GM23338 (cell line): ENCODE measurements around the gene CARD10. TPM values are rescaled to one million over a fixed set of nuclear protein-coding genes. Genes with fewer than 3 reads are reported as not detected.

Source experiments
- ATAC-seq: fragments of 200-7000 bp; cut with Tn5 transposase; 3 replicates; pipeline ENCODE4 v1.9.1; 2020
- DNase-seq: peaks from one replicate; pipeline ENCODE4 v3.0.0-alpha.2; 2015; ENCODE audit warnings: low spot score
- H2AFZ ChIP-seq: fragments of 200-600 bp; sonication (generic); 2 replicates; pipeline ENCODE4 v1.8.0; 2016; ENCODE audit warnings: antibody characterized with exemption, mild to moderate bottlenecking, moderate library complexity
- H3F3A ChIP-seq: fragments of 200-600 bp; sonication (generic); replicated peaks from 2 replicates; pipeline ENCODE4 v1.8.0; 2017; ENCODE audit warnings: antibody characterized with exemption, mixed run types, low read depth
- H3K27ac ChIP-seq: fragments of 200-600 bp; sonication (generic); 2 replicates; pipeline ENCODE4 v1.6.1; 2016; ENCODE audit warnings: low read depth
- H3K27me3 ChIP-seq: fragments of 200-600 bp; sonication (generic); 2 replicates; pipeline ENCODE4 v1.8.0; 2016; ENCODE audit warnings: mild to moderate bottlenecking, mixed run types, moderate library complexity; ENCODE audit not compliant: insufficient read depth
- H3K36me3 ChIP-seq: fragments of 200-600 bp; sonication (generic); 2 replicates; pipeline ENCODE4 v1.8.0; 2016; ENCODE audit warnings: mild to moderate bottlenecking; ENCODE audit not compliant: insufficient read depth
- H3K4me1 ChIP-seq: fragments of 200-600 bp; sonication (generic); 2 replicates; pipeline ENCODE4 v1.8.0; 2016; ENCODE audit warnings: mild to moderate bottlenecking, moderate library complexity; ENCODE audit not compliant: insufficient read depth
- H3K4me2 ChIP-seq: fragments of 200-600 bp; sonication (generic); 2 replicates; pipeline ENCODE4 v1.7.1; 2017; ENCODE audit warnings: mixed run types
- H3K4me3 ChIP-seq: fragments of 200-600 bp; sonication (generic); 2 replicates; pipeline ENCODE4 v1.6.1; 2016; ENCODE audit warnings: mixed run types
- H3K79me2 ChIP-seq: fragments of 200-600 bp; sonication (generic); replicated peaks from 2 replicates; pipeline ENCODE4 v1.8.0; 2017; ENCODE audit warnings: mild to moderate bottlenecking; ENCODE audit not compliant: insufficient read depth
- H3K9me2 ChIP-seq: fragments of 200-600 bp; sonication (generic); 2 replicates; pipeline ENCODE4 v1.8.0; 2017; ENCODE audit not compliant: insufficient read depth
- H4K20me1 ChIP-seq: fragments of 200-600 bp; sonication (generic); replicated peaks from 2 replicates; pipeline ENCODE4 v1.8.0; 2017; ENCODE audit warnings: mild to moderate bottlenecking; ENCODE audit not compliant: insufficient read depth
- H3K27ac Mint-ChIP-seq: 2 replicates; pipeline ENCODE4 v1.8.0; 2020; ENCODE audit warnings: inconsistent platforms, mild to moderate bottlenecking, moderate library complexity, mixed read lengths
- H3K27me3 Mint-ChIP-seq: 3 replicates; pipeline ENCODE4 v1.8.0; 2022; ENCODE audit warnings: low read depth, mild to moderate bottlenecking, moderate library complexity, mixed read lengths, inconsistent platforms; ENCODE audit not compliant: insufficient read depth, poor library complexity
- H3K36me3 Mint-ChIP-seq: 3 replicates; pipeline ENCODE4 v1.8.0; 2021; ENCODE audit warnings: low read depth, mild to moderate bottlenecking, inconsistent platforms, moderate library complexity, mixed read lengths
- H3K4me1 Mint-ChIP-seq: 3 replicates; pipeline ENCODE4 v1.8.0; 2020; ENCODE audit warnings: mild to moderate bottlenecking, inconsistent platforms, mixed read lengths
- H3K4me3 Mint-ChIP-seq: 3 replicates; pipeline ENCODE4 v1.8.0; 2021; ENCODE audit warnings: moderate library complexity, mild to moderate bottlenecking, inconsistent platforms, mixed read lengths
- H3K9me3 Mint-ChIP-seq: 3 replicates; pipeline ENCODE4 v1.8.0; 2020; ENCODE audit warnings: moderate library complexity, mild to moderate bottlenecking, inconsistent platforms, mixed read lengths
- ETS1 ChIP-seq: IDR thresholded peaks from 2 replicates; pipeline ENCODE4 v1.6.1; 2016; ENCODE audit warnings: antibody characterized with exemption
- EZH2 ChIP-seq: fragments of 200-600 bp; sonication (generic); IDR thresholded peaks from one replicate; pipeline ENCODE4 v1.8.0; 2017; ENCODE audit warnings: antibody characterized with exemption, mild to moderate bottlenecking, low read depth; ENCODE audit not compliant: unreplicated experiment
- EZH2phosphoT487 ChIP-seq: fragments of 200-600 bp; sonication (generic); IDR thresholded peaks from one replicate; pipeline ENCODE4 v1.8.1; 2018; ENCODE audit warnings: antibody characterized with exemption; ENCODE audit not compliant: unreplicated experiment
- JUNB ChIP-seq: IDR thresholded peaks from one replicate; pipeline ENCODE4 v1.6.1; 2016; ENCODE audit warnings: antibody characterized with exemption; ENCODE audit not compliant: unreplicated experiment
- STAT1 ChIP-seq: IDR thresholded peaks from one replicate; pipeline ENCODE4 v1.6.1; 2016; ENCODE audit warnings: antibody characterized with exemption; ENCODE audit not compliant: unreplicated experiment
- ZNF114 ChIP-seq: fragments of 250-450 bp; sonication (Bioruptor Pico); IDR thresholded peaks from 2 replicates; pipeline ENCODE4 v1.5.0; 2020; ENCODE audit warnings: mild to moderate bottlenecking, moderate library complexity
- ZNF462 ChIP-seq: fragments of 250-450 bp; sonication (Bioruptor Pico); IDR thresholded peaks from 2 replicates; pipeline ENCODE4 v1.5.0; 2020; ENCODE audit warnings: mild to moderate bottlenecking, moderate library complexity
- polyA plus RNA-seq: library from polyadenylated mRNA; unstranded; fragments of >200 nt; fragmentation: Nextera tagmentation; extraction: Ambion mirVana; gene quantifications from 2 replicates; pipeline ENCODE4 v1.2.1, GENCODE V29; 2016
- total RNA-seq: library from RNA; depleted of rRNA; stranded (reverse); fragments of >200 nt; shearing (Covaris generic); gene quantifications from 2 replicates; pipeline ENCODE4 v1.2.3, GENCODE V29; 2014
- TF ChIP-seq, protein P1 (sequence below), 2 experiments: fragments of 200-600 bp in 1 of 2; sonication (generic) in 1 of 2; conservative IDR thresholded peaks; 2 replicates each; pipeline versions ENCODE4 v1.5.1 to v1.6.1; 2016 to 2017; ENCODE audit warnings: antibody characterized with exemption in 2 of 2, low read depth in 2 of 2, mild to moderate bottlenecking in 2 of 2, moderate library complexity in 1 of 2

Gene CARD10
- total and polyA plus RNA-seq, 2 experiments from 2014 or later: 5.4 to 17.2 TPM

GRCh38 chr22:37534445-37534844, 15.2 kb upstream of the CARD10 start (continued):
- no peak for TF ChIP-seq ZNF462 (CRISPR knock-in tag)

- no peak overlapping the region for H3K4me3 Mint-ChIP-seq
- no peak overlapping the region for H3K4me3 ChIP-seq
- H4K20me1 ChIP-seq: no peaks in the 10 kb centered on the region
- no peaks in the 10 kb centered on the region for H3F3A ChIP-seq
- no peak for DNase-seq
- no peaks in the 10 kb centered on the region; the same call in 2 of the 3 replicates for H3K9me3 Mint-ChIP-seq
- peaks cover 6% of the 10 kb centered on the region for H3K27me3 Mint-ChIP-seq
- H3K27me3 ChIP-seq: no peaks in the 10 kb centered on the region
- ATAC-seq: no peak
- H3K36me3 ChIP-seq: no peaks in the 10 kb centered on the region
- H3K27ac Mint-ChIP-seq: no peak overlapping the region
- H3K9me2 ChIP-seq: no peaks in the 10 kb centered on the region
- no peaks in the 10 kb centered on the region for H3K4me1 ChIP-seq
- no peak overlapping the region for H3K27ac ChIP-seq
- no peak overlapping the region for H3K4me2 ChIP-seq
- peaks cover 5% of the 10 kb centered on the region for H3K4me1 Mint-ChIP-seq
- H3K79me2 ChIP-seq: no peaks in the 10 kb centered on the region
- no peak overlapping the region for H2AFZ ChIP-seq
- H3K36me3 Mint-ChIP-seq: no peaks in the 10 kb centered on the region
- TF ChIP-seq STAT1 (no peak), EZH2phosphoT487 (no peak), EZH2 (no peak), JUNB (no peak), ZNF114 (CRISPR knock-in tag) (no peak), ETS1 (no peak)
- TF ChIP-seq, protein P1, sequence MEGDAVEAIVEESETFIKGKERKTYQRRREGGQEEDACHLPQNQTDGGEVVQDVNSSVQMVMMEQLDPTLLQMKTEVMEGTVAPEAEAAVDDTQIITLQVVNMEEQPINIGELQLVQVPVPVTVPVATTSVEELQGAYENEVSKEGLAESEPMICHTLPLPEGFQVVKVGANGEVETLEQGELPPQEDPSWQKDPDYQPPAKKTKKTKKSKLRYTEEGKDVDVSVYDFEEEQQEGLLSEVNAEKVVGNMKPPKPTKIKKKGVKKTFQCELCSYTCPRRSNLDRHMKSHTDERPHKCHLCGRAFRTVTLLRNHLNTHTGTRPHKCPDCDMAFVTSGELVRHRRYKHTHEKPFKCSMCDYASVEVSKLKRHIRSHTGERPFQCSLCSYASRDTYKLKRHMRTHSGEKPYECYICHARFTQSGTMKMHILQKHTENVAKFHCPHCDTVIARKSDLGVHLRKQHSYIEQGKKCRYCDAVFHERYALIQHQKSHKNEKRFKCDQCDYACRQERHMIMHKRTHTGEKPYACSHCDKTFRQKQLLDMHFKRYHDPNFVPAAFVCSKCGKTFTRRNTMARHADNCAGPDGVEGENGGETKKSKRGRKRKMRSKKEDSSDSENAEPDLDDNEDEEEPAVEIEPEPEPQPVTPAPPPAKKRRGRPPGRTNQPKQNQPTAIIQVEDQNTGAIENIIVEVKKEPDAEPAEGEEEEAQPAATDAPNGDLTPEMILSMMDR (conservative IDR thresholded peaks at IDR 0.05; ENCODE audit: low read depth in 2 of 2): no peak
These were observed 14.8 kb upstream of the CARD10 start for GRCh38 chr22:37533995-37534394.
